Ishikawa (cell line): ENCODE results near the gene DCP1B.

ENCODE experiments used
- CREB1 ChIP-seq: IDR thresholded peaks from 2 replicates; pipeline ENCODE4 v1.6.1; 2012; ENCODE audit warnings: low read depth
- FOXM1 ChIP-seq: IDR thresholded peaks from 2 replicates; pipeline ENCODE4 v1.6.1; 2012; ENCODE audit warnings: low read depth, borderline replicate concordance
- TAF1 ChIP-seq: IDR thresholded peaks from 2 replicates; pipeline ENCODE4 v1.6.1; 2012; ENCODE audit warnings: low read depth, mild to moderate bottlenecking
- TF ChIP-seq, protein P1 (sequence below): IDR thresholded peaks from 2 replicates; pipeline ENCODE4 v1.6.1; 2012; ENCODE audit warnings: low read depth, mild to moderate bottlenecking
- TF ChIP-seq, protein P2 (sequence below): IDR thresholded peaks from 2 replicates; pipeline ENCODE4 v1.6.1; 2012

DNA sequence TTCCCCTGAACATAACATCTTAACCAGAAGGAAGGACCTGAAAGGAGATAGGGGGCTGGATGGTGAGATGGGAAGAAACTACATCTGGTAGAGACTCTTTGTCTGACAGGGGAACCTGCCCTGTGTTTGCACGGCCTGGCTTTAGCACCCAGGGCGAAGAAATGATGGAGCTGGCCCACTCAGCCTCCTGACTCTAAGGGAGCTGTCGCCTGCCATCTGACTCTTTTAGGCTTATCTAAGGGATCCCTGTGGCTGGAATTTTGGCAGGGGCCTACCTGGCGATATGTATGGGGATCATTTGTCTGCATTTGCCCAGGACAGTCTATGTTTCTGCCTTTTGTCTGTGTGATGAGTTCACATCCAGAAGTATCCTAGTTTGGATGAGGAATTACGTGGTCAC lies 70.2 kb downstream of the DCP1B start:
- TF ChIP-seq, protein P1, sequence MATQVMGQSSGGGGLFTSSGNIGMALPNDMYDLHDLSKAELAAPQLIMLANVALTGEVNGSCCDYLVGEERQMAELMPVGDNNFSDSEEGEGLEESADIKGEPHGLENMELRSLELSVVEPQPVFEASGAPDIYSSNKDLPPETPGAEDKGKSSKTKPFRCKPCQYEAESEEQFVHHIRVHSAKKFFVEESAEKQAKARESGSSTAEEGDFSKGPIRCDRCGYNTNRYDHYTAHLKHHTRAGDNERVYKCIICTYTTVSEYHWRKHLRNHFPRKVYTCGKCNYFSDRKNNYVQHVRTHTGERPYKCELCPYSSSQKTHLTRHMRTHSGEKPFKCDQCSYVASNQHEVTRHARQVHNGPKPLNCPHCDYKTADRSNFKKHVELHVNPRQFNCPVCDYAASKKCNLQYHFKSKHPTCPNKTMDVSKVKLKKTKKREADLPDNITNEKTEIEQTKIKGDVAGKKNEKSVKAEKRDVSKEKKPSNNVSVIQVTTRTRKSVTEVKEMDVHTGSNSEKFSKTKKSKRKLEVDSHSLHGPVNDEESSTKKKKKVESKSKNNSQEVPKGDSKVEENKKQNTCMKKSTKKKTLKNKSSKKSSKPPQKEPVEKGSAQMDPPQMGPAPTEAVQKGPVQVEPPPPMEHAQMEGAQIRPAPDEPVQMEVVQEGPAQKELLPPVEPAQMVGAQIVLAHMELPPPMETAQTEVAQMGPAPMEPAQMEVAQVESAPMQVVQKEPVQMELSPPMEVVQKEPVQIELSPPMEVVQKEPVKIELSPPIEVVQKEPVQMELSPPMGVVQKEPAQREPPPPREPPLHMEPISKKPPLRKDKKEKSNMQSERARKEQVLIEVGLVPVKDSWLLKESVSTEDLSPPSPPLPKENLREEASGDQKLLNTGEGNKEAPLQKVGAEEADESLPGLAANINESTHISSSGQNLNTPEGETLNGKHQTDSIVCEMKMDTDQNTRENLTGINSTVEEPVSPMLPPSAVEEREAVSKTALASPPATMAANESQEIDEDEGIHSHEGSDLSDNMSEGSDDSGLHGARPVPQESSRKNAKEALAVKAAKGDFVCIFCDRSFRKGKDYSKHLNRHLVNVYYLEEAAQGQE = no peak
- no peak for TF ChIP-seq FOXM1
- no peak for TF ChIP-seq CREB1
- no peak for TF ChIP-seq TAF1
- TF ChIP-seq, protein P2, sequence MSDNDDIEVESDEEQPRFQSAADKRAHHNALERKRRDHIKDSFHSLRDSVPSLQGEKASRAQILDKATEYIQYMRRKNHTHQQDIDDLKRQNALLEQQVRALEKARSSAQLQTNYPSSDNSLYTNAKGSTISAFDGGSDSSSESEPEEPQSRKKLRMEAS = no peak
